HG03378 (cell line): Measurements from ENCODE around the gene MAP2.

Experiments
- ATAC-seq: cut with Tn5 transposase; IDR thresholded peaks from one replicate; pipeline ENCODE4 v1.9.1; 2021; ENCODE audit warnings: mild to moderate bottlenecking, moderate library complexity; ENCODE audit not compliant: unreplicated experiment

MAP2 gene, protein sequence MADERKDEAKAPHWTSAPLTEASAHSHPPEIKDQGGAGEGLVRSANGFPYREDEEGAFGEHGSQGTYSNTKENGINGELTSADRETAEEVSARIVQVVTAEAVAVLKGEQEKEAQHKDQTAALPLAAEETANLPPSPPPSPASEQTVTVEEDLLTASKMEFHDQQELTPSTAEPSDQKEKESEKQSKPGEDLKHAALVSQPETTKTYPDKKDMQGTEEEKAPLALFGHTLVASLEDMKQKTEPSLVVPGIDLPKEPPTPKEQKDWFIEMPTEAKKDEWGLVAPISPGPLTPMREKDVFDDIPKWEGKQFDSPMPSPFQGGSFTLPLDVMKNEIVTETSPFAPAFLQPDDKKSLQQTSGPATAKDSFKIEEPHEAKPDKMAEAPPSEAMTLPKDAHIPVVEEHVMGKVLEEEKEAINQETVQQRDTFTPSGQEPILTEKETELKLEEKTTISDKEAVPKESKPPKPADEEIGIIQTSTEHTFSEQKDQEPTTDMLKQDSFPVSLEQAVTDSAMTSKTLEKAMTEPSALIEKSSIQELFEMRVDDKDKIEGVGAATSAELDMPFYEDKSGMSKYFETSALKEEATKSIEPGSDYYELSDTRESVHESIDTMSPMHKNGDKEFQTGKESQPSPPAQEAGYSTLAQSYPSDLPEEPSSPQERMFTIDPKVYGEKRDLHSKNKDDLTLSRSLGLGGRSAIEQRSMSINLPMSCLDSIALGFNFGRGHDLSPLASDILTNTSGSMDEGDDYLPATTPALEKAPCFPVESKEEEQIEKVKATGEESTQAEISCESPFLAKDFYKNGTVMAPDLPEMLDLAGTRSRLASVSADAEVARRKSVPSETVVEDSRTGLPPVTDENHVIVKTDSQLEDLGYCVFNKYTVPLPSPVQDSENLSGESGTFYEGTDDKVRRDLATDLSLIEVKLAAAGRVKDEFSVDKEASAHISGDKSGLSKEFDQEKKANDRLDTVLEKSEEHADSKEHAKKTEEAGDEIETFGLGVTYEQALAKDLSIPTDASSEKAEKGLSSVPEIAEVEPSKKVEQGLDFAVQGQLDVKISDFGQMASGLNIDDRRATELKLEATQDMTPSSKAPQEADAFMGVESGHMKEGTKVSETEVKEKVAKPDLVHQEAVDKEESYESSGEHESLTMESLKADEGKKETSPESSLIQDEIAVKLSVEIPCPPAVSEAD (N-terminal part only)

DNA sequence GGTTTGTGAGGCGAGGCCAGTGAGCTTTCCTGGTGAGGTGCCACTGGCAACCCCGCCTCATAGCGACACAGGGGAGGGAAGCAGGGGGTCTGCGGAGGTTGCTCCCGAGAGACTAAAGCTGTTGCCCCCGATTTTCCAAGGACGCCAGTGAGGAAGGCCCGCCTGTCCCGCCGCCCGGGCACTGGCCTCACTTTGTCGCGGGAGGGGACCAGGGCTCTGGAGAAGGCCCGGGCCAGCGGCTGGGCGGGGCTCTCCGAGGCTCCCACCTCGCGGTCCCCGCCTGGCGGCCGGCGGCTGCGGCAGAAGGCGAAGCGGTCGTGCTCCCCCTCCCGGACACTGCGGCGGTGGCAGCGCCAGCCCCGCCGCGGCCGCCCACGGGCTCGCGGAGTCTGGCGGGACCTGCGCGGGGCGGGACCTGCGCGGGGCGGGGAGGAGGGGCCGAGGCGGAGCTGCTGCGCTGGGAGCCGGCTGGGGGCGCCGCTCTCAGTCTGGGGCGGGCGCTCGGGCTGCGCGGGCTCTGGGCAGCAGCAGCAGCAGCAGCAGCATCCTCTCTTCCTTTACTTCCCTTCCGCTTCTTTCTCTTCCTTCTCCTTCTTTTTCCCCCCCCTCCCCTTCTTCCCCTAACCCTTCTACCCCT is at the start of gene MAP2:
Gene MAP2, plus strand, starts transcription at position 486 of the 637 bp plus-strand sequence. CDS start 229,124 bp downstream, outside the sequence.
- peak; percentile 88 for ATAC-seq

DNA sequence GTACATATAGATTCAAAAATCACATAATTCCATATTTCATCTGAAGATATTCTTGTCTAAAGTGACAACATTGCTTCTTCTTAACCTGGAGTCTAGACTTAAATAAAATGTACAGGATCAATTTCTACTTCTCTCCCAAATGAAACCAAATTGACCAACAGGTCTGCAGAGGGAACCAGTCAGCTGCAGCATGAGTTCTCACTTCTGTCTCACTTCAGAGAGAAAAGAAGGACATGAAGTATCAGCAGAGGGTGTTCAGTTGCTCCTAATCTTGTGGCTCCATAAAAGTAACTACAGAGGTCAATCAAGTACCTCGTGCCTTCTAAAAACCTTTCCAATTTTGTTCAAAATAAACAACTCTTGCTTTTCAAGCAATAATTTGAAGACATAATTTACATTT is 47.2 kb upstream of the MAP2 start:
- no peak for ATAC-seq

DNA sequence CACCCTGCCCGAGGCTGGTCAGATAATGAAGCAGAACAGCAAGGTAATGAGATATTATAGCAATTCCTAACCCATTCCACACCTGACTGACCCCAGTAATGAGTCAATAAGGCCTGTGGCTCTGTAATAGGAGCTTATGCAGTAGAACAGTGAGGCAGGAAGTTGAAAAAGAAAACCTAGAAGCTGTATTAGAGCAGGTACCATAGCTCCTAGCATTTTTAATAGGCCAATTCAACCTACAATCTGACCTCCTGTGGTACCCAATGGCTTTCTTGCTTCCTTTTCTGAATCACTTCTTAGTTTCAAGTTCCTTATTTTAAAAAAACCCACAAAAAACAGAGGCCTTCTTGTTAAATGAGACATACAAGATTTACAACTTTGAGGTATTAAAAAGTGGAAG is 43.6 kb upstream of the MAP2 start:
- ATAC-seq, result peak; percentile 100

DNA sequence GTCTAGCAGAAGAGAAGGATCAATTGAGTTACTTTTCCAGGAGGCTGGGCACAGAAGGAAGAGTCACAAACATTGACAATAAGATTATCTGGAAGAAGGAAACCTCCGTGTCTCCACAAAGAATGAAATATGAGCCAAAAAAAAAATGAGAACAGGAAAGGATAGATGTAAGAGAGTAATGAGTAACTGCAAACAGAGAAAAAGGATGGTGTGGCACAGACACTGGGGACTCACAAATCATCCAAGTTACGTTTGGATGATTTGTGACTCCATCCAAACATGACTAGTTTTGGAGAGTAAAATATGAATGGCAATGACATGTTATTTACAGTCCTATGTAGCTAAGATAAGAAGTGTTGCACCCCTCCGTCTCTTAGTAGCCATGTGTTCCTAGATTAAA is 42.8 kb upstream of the MAP2 start:
- ATAC-seq, result no peak

DNA sequence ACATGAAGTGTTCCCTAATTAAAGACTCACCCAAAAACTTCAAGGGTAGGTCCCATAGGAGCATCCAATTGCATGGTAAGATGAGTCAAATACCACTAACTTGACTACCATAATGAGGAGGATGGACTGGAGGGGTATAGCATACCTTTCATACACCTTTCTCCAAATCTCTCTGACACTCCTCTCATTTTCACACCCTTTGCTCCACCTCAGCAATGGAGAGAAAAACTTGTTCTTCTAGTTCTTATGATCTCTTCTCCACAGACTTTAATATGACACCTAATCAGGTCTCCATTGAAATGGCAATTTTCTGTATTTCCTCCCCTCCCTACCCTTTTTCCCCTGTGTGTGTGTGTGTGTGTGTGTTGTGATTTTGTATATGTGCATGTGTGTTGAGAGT is 41.1 kb upstream of the MAP2 start:
- no peak for ATAC-seq

DNA sequence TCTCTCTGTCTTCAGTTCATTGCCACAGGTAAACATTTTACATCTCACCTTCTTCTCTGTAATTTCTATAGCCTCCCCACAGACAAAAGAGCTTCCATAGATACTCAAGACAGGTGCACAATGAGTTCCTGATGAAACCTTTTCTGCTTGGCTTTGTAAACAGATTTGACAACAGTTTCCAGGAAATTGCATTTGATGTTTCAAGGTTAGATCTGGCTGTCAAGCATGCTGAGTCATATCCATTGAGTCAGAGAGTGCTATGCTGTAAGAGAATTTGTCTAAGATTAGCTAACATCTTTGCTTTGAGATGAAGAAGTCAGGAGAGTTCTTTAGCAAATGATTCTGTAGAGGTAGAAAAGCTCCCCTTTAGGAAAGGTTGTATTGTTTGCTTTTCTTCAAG is 40.6 kb upstream of the MAP2 start:
- ATAC-seq, result no peak

DNA sequence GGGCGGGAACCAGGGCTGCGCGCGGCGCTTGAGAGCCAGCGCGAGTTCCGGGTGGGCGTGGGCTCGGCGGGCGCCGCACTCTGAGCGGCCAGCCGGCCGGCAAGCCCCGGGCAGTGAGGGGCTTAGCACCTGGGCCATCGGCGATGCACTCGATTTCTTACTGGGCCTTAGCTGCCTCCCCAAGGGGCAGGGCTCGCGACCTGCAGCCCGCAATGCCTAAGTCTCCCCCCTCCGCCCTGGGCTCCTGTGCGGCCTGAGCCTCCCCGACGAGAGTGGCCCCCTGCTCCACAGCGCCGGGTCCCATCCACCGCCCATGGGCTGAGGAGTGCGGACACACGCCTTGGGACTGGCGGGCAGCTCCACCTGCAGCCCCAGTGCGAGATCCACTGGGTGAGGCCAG is 36.5 kb upstream of the MAP2 start:
- ATAC-seq, result no peak

DNA sequence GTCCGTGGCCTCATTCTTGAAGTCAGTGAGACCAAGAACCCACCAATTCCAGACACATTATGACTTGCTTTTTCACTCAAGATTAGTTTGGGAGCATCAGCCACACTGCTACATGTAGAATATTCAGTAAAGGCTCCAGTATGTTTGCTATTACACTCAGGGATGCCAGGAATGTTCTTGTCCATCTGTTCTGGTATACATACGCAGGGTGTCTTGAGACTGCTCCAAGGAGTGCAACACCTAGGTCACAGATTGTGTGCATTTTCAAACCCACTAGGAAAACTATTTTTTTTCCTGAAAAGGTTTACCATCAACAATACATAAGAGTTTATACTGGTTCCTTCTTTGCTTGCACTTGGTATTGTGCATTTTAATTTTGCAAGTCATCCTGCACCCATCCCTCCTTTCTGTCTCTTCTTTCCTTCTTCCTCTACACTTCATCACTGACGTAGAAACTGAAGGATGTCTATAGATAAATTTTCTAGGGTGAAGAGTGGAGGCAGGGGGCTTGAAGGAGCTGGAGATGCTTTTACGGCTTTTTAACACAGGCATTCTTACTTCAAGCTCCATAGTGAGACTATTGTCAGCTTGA is 35.3 kb upstream of the MAP2 start:
- ATAC-seq, result no peak

DNA sequence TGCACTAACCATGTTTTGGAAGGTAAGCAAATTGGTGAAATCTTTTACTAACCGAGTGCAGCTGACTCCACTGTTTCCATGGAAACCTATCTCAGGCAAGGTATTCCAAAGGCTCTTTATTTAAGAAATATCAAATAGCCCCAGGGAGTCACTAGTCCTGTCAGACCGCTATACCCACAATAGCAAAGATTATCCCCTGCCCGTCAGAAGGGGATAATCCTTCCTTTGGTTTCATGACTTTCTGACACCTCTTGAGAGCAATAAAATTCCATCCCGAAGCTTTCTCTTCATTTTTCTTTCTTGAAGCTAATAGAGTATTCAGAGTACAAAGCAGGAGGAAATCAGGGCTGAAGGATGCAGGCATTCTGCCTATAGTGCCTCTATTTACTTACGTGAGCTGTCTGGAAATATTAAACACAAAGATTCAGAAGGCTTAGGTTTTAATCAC is 34.7 kb upstream of the MAP2 start:
- ATAC-seq, result no peak

DNA sequence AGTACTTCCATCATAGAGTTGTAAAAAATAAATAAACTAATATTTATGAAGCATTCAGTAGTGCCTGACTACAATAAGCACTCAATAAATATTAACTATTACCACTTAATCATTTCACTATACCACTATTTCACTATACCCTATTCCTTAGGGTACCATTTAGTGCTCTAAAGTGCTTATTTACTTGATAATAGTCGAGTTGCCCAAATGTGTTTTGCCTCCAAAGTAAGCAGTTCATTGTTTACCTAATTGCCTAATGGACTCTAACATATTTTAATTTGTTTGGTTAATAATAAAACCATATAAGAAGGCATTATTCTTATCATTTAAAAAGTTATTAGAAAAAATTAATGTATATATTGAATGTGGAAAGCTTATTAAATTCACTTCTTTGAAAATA is 33.0 kb upstream of the MAP2 start:
- no peak for ATAC-seq

DNA sequence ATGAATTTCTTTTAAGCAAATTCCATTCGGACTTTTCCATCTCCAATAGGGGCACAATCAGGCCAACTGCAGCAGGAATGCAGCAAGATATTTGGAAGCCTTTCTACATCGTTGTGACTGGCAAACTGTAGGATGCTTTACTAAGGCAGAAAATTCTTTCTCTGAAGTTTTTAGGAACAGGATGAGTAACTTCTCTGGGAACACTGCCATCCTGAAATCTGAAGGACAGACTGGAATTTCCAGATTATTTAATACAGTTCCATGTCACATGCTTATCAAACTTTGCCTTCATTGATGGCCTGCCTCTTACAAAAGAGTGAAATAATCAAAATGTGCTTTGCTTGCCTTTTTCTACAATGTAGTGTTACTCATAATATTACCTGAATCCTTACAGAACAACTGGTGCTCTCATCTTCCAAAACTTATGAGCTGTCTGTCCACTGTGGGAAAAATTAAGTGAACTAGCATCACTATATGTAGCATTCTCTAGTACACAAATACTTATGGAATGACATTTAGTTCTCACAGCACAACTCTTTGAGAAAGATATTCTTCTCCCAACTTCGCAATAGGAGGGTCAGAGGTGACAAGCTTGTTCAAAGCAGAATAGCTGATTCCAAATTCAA is 32.0 kb upstream of the MAP2 start:
- no peak for ATAC-seq

DNA sequence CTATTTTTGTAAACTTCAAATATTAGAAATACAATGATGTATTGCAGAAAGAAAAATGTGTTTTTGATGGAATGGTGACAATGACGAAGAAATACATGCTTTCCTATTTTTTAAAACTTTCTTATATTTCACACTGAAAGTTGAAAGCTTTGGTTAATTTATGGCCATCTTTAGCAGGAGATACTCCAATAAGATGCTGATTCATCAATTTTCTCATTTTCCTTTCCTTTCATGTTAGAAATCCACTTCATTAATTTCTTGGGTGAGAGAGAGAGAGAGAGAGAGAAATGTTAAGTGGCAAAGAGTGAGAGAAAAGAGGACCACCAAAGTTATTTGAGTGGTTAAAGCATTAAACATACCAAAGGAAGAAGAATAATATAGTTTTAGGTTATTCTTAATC is 28.6 kb upstream of the MAP2 start:
- ATAC-seq, result no peak

DNA sequence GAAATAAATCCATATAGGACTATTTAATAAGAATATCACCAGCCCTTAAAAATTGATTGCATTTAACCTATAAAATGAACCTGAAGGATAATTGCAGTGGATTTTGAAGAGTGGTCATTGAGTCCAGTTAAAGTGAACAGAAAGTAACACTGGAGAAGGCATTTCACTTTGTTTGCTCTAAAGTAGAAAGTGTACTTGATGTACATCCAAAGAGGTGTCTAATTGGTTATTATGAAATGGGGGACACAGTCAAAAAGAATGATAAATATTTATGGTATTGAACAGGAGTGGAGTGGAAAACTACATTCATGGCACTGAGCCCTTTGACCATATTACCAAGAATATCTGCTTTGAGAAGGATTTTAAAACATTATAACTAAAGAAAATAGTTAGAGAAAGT is 28.2 kb upstream of the MAP2 start:
- ATAC-seq, result no peak

DNA sequence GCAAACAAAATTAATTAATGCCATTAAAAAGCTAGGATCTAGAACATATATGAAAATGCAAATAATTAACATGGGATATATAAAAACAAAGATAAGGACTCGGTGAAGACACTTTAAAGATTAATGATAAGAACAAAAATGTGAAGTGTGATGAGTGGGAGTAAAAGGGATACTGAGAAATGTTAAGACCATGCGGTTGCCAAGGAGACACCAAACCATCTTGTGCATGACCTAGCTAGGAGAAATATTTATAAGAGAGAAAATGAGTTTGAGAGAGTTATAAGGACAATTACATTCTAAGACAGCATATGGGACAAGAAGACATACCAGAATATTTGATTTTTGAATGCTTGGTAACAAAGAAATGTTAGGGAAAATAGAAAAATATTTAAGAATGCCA is 25.4 kb upstream of the MAP2 start:
- no peak for ATAC-seq

DNA sequence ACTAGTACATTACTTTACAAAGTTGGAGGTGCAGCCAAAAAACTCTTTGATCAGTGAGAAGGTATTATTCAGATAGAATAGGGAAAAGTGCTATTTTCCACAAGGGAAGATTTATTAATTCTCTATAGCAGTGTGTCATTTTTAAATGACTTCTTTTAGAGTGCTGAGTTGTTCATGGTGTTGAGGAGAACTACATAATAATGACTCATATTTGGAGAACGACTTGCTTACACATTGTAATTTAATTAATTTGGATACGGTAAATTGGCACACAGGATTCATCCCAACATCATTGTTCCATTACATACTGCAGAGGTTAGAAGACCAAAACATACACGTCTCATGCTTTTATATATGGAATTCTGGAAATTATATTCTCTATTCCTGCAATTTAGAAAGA is 22.1 kb upstream of the MAP2 start:
- ATAC-seq, result no peak

DNA sequence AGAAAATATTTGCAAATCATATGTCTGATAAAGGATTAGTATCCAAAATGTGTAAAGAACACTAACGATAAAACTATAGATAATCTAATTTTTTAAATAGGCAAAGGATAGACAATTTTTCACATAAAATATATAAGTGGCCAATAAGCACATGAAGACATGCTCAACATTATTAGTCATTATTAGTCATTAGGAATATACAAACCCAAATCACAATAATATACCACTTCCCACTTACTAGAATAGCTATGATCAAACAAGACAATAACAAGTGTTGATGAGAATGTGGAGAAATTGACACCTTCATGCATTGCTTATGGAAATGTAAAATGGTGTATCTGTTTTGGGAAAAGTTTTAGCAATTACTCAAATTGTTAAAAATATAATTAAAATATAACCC is 12.6 kb upstream of the MAP2 start:
- no peak for ATAC-seq

DNA sequence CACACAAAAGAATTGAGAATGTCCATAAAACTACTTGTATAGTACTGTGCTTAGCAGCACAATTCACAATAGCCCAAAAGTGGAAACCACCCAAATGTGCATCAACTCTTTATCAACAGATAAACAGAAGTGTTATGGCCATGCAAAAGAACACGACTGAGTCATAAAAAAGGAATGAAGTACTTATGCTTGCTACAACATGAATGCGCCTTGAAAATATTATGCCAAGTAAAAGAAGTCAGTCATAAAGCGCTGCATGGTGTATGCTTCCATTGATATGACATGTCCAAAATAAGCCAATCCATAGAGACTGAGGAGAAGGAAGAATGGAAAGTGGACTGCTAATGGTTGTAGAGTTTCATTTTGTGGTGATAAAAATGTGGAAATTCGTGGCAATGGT is 12.1 kb upstream of the MAP2 start:
- no peak for ATAC-seq

DNA sequence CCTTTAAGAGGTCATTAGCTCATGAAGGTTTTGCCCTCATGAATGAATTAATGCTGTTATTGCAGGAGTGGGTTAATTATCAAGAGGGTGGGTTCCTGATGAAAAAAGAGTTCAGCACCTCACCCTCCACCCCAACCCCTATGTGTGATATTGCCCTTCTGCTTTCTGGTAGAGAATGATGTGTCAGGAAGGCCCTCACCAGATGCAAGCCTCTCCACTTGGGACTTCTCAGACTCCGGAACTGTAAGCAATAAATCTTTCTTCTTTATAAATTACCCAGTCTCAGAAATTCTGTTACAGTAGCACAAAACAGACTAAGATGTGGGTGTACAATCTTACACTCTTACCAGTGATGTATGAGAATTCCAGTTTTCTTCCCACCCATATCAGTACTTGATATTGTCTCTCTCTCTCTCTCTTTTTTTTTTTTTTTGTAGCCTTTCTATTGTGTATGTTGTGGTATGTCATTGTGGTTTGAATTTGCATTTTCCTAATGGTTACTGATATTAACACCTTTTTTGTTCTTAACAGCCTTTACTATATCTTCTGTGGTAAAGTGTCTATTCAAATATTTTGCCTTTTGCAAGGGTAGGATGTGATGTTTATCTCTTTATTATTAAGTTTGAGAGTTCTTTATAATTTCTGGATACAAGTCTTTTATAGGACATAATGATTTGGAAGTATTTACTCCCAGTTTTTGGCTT is 10.4 kb upstream of the MAP2 start:
- ATAC-seq, result no peak

DNA sequence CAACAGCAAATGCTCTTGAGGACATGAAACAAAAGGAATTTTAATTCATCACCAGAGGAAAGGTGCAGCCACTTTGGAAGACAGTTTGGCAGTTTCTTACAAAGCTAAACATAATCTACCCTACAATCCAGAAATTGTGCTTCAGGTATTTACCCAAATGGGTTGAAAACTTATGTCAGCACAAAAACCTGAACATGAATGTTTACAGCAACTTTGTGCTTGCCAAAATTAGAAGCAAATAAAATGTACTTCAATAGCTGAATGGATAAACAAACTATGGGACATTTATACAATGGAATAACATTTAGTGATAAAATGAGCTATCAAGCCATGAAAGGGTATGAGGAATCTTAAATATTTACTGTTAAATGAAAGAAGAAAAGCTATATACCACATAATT is 6.9 kb upstream of the MAP2 start:
- no peak for ATAC-seq
